GM15510 (cell line): ENCODE results near the gene MELTF.

Experiments
- POLR2A ChIP-seq: IDR thresholded peaks from 3 replicates; pipeline ENCODE4 v1.6.1; 2011; ENCODE audit warnings: borderline replicate concordance; ENCODE audit not compliant: insufficient read length; ENCODE audit errors: extremely low read depth

The MELTF gene

DNA sequence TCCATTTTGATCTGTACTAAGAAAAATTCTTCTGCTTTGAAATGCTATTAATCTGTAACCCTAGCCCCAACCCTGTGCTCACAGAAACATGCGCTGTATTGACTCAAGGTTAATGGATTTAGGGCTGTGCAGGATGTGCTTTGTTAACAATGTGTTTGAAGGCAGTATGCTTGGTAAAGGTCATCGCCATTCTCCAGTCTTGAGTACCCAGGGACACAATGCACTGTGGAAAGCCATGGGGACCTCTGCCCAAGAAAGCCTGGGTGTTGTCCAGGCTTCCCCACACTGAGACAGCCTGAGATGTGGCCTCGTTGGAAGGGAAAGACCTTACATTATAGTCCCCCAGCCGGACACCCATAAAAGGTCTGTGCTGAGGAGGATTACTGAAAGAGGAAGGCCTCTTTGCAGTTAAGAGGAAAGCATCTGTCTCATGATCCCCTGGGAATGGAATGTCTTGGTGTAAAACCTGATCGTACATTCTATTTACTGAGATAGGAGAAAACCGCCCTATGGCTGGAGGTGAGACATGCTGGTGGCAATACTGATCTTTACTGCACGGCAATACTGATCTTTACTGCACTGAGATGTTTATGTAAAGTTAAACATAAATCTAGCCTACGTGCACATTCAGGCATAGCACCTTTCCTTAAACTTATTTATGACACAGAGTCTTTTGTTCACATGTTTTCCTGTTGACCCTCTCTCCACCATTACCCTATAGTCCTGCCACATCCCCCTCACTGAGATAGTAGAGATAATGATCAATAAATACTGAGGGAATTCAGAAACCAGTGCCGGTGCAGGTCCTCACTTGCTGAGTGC, 67.3 kb downstream of the MELTF start:
- no peak for TF ChIP-seq POLR2A

DNA sequence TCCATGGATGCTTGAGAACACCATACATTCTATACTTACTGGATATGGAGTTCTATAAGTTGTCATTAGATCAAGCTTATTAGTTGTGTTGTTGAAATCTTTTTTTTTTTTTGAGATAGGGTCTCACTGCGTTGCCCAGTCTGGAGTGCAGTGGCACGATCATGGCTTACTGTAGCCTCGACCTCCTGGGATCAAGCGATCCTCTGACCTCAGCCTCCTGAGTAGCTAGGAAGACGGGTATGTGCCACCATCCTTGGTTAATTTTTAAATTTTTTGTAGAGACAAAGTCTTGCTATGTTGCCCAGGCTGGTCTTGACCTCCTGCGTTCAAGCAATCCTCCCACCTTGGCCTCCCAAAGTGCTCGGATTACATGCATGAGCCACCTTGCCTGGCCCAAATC, 74.8 kb downstream of the MELTF start:
- no peak for TF ChIP-seq POLR2A
